GM12874 (cell line): Measurements from ENCODE around the gene USP47.

Source experiments
- TF ChIP-seq, protein P1 (sequence below): IDR thresholded peaks from 2 replicates; pipeline ENCODE4 v1.5.1; 2011; ENCODE audit warnings: low read depth, mild to moderate bottlenecking, control low read depth, low read length, moderate library complexity; ENCODE audit not compliant: insufficient read depth

The USP47 gene

DNA sequence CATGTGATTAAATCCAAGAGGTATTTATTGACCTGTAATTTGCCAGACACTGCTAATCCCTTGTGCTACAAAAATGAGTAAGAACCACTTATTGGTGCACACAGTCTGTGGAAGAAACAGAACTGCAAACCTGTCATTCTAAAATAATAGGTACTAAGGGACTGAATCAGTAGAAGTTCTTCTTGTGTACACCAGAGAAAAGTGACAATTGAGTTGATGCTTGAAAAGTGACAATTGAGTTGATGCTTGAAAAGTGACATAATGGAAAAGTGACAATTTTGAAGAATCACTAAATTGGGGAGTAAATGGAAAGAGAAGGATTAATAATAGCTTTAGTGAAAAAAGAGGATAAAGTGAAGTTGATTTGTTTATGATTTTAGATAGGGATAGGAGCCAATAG, 110.3 kb downstream of the USP47 start:
- TF ChIP-seq, protein P1, sequence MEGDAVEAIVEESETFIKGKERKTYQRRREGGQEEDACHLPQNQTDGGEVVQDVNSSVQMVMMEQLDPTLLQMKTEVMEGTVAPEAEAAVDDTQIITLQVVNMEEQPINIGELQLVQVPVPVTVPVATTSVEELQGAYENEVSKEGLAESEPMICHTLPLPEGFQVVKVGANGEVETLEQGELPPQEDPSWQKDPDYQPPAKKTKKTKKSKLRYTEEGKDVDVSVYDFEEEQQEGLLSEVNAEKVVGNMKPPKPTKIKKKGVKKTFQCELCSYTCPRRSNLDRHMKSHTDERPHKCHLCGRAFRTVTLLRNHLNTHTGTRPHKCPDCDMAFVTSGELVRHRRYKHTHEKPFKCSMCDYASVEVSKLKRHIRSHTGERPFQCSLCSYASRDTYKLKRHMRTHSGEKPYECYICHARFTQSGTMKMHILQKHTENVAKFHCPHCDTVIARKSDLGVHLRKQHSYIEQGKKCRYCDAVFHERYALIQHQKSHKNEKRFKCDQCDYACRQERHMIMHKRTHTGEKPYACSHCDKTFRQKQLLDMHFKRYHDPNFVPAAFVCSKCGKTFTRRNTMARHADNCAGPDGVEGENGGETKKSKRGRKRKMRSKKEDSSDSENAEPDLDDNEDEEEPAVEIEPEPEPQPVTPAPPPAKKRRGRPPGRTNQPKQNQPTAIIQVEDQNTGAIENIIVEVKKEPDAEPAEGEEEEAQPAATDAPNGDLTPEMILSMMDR, result no peak

DNA sequence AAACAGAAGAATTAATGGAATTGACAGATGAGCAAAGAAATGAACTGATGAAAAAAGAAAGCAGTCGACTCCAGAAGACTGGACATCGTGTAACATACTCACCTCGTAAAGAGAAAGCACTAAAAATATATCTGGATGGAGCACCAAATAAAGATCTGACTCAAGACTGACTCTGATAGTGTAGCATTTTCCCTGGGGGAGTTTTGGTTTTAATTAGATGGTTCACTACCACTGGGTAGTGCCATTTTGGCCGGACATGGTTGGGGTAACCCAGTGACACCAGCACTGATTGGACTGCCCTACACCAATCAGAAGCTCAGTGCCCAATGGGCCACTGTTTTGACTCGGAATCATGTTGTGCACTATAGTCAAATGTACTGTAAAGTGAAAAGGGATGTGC, 114.2 kb downstream of the USP47 start:
- TF ChIP-seq, protein P1, result no peak

DNA sequence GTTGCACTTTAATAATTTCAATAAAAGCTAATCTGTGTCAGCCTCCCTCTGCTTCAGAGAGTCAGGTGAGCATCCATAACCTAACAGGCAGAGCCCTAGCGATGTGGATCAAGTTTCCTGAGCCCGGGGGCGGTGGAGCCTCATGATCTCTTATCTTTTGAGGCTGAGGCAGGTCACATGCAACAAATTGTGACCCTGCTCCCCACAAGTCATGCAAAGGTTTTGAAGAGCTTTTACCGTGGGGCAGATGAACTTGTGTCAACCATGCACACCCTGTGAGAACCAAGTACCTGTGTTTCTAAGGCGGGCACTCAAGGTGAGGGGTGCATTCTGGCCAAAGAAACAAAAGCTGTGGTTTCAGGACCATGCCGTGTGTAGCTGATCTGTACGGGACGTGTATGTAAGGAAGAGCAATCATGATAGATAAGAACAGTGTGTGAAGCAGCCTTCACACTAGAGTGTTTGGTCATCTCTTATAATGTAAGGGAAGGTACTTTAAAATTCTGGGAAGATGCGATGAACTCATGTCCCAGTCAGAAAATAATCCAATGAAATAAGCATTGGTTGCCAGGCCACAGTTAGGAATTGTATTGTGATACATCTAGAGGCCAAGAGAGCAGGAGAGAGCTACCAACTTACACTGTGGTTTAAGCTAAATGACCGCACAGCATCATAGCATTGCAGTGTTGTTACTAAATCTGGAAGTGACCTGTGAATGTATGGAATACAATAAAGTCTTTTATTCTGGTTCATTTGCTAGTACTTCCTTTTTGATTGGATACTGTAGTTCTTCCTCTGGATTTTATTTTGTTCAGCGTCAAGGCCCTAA, 116.8 kb downstream of the USP47 start:
- TF ChIP-seq, protein P1, result no peak

DNA sequence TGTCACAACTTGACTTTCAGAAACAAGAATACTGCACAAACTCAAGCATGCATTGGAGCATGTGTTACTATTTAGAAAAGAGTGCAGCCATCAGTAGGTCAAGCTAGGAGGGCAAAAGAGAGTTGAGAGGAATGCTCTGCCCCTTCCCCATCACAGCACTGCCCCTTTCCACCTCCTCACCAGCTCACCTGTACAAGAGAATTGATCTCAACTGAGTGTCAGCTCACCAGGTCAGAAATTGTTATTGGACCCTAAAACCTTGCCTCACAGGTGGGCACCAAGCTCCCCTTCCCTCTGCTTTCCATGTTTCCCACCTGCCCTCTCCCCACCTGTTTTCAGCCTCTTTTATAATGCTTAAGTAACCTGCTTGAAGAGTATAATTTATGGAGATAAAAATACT, 117.8 kb downstream of the USP47 start:
- TF ChIP-seq, protein P1, result no peak

DNA sequence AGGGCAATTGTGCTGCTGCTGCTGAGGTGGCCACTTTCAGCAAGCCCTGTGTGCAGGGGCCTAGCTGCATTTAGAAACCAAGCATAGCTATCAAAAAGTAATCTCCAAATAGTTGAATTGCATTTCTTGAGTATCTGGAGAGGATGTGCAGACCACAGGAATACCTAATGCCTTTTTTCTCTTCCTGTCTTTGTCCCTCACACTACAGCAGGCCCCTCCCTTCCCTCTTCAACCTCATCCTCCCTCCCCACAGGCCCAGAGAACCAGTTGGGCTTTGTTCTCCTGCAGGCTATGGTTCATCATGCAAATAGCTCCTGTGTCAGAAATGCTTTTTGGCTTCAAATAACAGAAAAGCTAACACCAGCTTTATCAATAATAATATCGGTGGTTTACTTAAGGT, 118.9 kb downstream of the USP47 start:
- TF ChIP-seq, protein P1, result no peak

DNA sequence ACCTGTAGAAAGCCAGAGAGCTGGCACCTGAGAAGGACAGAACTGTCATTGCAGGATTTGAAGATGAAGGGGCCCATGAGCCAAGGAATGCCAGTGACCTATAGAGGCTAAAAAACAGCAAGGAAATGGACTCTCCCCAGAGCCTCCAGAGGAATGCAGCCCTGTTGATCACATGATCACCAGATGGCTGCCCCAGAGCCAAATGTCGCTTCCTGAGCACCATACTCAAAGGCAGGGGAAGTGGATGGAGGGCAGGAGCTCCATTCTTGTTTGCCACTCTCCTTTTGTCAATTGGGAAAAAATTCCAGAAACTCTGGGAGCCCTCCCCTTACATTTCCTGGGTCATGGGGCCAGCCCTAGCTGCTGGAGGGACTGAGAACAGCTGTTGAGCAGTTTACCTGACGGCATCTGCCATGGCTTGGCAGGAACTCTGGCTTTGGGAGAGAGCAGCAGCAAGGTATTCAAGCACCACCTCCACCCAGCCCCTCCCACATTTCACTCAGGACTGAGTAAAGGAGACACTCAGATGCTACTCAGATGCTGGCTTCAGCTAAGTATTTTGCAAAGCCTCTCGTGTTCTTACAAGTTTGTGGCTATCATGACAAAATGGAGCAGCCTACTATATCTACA, 119.7 kb downstream of the USP47 start:
- TF ChIP-seq, protein P1, result no peak

DNA sequence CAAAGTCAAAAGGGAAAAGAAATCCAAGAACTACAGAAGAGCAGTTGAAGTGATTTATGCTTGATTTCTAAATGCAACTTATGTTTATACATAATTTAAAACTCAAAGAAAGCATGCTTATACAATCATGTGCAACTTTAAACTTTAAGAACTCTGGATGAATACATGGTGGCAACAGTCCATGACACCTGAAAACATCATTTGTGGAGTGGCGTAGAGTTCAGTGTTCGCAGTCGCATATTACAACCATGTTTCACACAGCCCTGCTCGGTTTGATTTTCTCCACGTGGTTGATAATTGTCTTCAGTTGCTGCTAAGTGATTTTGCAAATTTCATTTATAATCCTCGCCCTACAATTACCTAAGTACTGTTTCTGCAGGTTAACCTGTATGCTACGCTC, 121.3 kb downstream of the USP47 start:
- TF ChIP-seq, protein P1, result no peak
